ENCODE results near the gene NBPF11.
"Not testable (repeated sequence)": the region's sequence is repeated elsewhere in the genome, so short reads cannot be mapped to it uniquely, and the experiment has no call there.

GRCh38 chr1:148151371-148151819 is 686 bp downstream of the NBPF11 start:
- TF ChIP-seq CTCF (IDR thresholded peaks at IDR 0.05; ENCODE audit: insufficient read depth, low read length, poor library complexity, severe bottlenecking); EZH2phosphoT487 (conservative IDR thresholded peaks at IDR 0.05; ENCODE audit: low read length): not testable (repeated sequence)

All from SU-DHL-6 (cell line).